ENCODE data around the gene HECTD4.

Gene HECTD4

DNA sequence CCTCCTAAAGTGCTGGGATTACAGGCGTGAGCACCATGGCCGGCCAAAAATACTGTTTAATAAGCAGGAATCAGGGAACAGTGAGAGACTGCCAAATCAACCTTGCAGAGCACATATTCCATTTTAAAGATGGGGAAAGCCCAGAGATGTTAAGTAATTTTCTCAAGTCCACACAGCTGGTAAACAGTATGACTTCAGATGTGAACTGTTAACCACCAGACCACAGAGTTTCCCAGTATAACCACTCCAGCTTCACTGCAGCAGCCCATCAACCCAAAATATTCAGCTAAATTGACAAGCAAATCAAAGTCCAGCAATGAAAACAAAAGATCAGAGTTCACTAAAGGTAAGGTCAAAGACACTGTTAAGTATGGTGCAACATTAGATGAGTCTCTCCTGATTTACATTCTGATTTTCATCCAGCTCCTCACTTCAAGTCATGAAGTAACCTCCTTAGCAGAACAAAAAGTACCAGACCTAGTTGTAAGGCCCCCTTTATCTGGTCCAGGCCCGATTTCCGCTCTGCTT lies 174.8 kb downstream of the HECTD4 start:
- no peak for DNase-seq (ENCODE audit: low spot score)

DNA sequence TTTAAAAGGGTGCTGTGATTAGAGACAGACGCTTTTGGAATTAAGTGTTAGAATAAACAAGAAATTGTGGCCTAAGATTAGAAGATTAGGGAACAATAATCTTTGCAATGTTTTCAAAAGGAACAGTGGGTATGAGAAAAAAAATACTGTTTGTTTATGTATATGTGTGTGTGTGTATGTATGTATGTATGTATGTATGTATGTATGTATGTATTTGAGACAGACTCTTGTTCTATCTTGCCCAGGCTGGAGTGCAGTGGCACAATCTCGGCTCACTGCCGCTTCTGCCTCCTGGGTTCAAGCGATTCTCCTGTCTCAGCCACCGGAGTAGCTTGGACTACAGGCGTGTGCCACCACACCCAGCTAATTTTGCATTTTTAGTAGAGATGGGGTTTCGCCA lies 175.3 kb downstream of the HECTD4 start:
- DNase-seq (ENCODE audit: low spot score): no peak

DNA sequence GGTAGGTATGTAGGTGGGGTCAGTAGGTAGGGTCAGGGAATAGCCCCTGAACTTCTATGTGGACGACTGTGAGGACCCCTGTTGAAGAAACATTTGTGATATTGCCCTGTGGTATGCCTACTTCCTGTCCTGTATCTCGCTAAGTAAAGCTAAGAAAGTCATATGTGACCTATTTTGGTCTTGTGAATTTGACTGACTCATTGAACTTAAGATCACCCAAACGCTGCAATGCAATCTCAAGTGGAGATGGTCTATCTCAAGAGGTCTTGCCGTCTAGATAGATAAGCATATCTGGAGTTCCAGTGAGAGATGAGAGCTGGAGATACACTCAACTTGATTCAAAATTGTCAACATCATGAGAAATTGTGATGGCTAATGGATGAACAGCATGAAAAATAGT lies 183.1 kb downstream of the HECTD4 start:
- no peak for DNase-seq (ENCODE audit: low spot score)

DNA sequence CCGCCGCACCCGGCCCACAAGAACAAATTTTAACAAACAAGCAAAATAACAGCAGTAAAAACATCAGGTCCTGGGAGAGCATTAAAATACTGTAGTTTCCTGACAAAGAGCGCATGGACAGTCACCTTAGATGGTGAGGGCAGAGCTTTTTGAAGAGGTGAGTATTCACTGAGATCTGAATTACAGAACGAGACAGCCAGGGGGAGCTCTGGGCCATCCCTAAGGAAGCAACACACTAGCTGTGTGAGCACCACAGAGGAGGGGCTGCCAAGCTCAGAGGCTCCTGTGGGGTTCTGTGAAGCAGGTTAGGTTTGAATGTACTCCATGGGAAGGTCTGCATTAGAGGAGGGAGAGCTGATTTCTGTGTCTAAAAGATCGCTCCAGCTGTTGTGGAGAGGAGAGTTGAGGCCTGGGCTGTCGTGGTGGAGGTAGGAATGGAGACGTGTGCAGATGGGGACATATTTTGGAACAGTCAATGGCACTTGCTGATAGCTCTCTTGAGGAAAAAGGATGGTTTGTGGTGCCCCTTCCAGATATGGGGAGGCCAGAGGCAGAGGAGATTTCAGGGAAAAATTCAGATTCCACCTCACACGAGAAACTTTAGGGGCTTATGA lies 184.0 kb downstream of the HECTD4 start:
- DNase-seq (ENCODE audit: low spot score): peak; percentile 74

DNA sequence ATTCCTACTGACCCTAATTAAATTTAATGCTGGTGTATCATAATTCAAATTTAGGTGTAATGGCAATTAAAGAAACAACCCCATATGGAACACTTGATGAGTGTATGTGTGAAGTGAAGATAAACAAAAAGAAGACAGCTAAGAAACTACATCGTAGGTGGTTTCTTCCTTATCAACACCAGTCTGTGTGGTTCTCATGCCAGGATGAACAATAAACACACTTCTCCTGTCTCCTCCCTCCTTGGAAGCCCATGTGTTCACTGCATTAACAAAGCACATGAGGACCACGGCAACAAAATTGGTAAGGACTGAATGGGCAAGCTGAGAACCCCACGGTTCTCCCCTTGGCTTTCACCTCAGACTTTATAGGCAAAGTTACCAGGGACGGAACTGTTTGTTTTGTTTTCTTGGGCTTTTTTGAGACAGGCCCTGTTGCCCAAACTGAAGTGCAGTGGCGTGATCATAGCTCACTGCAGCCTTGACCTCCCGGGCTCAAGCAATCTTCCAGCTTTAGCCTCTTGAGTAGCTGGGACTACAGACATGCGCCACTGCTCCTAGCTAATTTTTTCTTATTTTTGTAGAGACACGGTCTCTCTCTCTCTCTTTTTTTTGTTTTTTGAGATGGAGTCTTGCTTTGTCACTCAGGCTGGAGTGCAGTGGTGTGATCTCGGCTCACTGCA lies 185.9 kb downstream of the HECTD4 start:
- no peak for DNase-seq (ENCODE audit: low spot score)

DNA sequence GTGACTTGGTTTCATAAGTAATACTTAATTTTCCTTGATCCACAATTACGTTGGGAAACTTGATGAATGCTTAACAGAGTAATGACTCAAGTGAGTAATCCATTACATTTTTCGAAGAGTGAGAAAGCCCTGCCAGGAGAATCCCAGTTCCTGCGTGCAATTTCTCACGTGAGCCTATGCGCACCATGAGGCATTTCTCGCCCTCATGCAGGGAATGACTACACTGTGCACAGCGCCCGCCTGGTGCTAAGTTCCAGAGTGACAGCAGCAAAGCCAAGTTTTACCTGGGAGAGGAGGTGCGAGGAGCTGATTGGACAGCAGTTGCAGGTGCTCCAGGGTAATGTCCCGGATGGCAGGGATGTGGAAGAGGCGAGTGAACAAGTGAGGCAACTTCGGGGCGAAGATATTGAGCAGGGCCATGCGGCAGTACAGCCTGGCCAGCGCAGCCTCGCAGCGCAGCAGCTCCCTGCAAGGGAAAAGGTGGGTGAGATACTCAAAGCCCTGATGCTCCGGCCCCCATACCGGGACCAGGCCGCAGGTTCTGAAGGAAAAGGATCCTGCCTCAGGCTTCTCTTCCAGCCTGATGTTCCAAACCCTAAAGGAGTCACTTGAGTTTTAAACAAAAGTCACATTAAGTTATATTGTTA lies 187.5 kb downstream of the HECTD4 start:
- DNase-seq (ENCODE audit: low spot score): no peak

DNA sequence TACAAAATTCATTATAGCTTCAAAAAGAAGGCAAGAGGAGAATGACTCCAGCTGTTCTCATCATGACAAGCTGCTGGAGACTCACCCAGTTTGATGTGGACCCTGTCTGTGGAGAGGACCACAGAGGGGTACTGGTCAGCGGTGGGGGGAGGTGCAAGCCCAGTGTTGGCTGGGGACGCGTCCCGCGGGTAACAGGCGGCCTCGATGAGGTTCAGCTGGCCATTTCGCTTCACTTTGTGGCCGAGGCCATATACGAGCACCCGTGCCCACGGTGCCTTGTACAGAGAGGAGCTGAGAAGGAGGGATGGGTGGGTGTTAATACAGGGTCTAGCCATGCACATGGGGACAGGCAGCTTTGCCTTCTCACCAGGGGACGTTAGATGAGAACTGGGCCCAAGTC lies 189.8 kb downstream of the HECTD4 start:
- DNase-seq (ENCODE audit: low spot score): no peak

DNA sequence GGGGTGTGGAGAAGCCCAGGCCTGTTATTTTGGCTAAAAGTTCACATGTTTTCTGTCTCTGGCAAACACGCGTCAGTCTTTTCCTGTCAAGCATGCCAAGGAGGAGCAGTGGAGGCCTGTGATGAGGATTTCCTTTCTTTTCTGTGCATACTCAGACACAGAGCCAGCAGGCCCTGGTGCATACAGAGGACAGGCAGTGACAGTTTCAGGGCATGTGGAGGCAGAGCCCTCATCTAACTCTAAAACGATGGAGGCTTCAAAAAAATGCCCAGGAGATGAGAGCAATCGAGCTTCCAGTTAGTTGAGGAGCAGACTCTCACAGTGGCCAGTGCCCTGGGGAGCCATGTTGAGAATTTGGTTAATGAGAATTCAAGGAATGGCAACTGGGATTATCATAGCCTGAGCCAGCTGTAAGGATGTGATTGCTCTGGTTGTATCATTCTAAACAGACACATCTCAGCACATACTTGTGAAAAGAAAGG lies 190.3 kb downstream of the HECTD4 start:
- DNase-seq (ENCODE audit: low spot score): no peak

DNA sequence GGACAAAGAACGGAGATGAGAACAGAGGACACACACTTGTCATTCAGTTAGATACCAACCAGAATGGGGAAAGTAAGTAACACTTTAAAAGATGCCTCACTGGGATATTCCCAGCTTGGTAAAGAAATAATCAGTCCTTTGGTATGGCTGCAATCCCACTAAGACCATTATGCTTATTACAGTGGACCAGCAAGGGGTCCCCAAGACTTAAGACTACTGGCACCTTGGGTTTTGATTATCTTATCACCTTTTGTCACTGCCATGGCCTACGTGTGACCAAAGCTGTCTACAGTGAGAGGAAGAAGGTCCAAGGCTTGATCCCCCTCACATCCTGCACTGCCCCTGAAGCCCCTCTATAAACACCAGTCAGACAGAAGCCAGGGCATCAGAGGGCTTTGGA lies 191.0 kb downstream of the HECTD4 start:
- no peak for DNase-seq (ENCODE audit: low spot score)

DNA sequence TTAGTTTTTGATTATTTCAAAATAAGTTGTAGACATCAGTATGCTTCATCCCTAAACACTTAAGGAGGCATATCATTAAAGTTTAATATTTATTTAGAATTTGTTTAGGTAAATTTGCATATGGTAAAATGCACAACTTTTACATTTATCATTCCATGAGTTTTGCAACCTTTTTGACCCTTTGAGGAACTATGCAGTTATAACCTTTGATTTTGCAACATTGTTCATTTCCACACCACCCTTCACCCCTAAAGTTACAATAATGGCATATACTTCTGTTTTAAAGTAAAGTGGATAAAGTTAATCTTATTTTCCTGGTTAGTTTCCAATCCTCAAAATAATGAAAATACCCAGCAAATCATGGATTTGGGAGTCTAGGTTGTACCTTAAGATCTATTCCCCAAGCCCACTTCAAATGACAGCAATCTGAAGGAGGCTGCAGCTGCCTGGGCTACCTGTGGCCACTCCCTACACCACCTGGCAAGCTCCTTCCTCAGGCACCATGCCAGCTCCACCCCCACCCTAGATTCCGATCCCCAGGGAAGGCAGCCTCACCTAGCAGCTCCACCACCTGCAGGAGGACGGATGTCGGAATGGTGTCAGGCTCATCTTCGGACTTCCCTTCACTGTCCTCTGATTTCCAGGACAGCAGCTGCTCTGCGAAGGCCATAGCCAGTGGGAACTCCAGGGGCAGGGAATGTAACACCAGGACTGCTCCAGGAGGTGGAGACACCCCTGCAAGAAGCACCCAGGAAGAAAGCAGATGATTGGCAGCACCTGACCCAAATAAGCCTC lies 191.8 kb downstream of the HECTD4 start:
- no peak for DNase-seq (ENCODE audit: low spot score)

DNA sequence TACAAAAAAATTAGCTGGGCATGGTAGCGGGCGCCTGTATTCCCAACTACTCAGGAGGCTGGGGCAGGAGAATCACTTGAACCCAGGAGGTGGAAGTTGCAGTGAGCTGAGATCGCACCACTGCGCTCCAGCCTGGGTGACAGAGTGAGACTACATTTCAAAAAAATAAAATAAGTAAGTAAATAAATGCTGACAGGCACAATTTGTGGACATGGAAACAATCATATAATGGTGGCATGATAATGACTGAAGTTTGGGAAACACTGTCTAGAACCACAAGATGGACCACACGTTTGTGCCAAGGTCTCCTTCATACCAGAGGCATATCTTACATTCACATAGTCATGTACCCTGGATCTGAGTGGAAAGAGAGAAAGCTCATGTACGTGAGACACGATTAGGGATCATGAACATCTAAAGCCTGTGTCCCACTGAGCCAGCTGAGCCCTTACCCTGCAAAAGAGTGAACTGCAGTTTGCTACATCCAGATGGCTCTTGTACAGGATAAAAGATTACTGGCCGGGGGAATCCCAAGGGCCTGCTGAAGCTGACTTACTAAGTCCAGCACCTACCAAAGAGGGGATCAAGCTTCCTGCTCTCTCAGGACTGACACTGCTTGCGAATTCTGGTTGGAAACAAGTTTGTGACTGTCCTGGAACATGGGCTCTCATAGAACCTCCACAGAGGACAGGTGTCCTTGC lies 194.0 kb downstream of the HECTD4 start:
- no peak for DNase-seq (ENCODE audit: low spot score)

DNA sequence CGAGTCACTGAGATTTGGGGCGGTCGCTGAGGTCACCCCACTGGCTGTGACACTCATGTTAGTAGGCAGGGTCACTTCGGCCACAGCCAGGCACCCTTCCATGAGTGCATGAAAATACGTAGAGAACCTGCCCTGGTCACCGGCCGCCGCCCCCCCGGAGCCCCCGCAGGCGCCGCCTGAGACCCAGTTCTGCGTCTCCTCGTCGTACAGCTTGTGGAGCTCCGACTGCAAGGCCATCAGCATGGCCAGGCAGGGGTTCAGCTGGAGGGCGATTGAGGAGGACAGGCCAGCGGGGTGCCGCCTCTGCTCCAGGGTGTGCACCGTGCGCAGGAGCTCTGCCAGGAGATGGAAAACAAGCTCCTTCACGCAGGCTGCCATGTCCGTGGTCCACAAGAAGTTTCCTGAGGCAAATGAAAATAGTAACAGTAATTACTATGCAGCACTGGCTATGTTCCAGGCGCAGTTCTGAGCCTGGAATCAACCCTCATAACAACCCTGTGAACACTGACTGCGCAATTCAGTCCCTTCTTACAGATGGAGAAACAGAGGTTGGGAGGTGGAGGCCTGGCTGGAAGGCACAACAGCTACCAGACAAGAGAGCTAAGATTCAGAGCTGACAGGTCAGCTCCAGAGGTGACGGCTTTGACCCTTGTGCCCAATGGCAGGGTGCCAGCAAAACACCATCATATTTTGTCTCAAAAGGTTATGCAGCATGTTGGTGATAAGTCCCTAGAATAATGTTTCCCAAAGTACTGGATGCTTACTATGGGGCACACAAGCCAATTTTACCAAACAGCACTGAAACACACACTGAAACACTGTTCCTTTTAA lies 196.9 kb downstream of the HECTD4 start:
- DNase-seq (ENCODE audit: low spot score): peak; percentile 71

DNA sequence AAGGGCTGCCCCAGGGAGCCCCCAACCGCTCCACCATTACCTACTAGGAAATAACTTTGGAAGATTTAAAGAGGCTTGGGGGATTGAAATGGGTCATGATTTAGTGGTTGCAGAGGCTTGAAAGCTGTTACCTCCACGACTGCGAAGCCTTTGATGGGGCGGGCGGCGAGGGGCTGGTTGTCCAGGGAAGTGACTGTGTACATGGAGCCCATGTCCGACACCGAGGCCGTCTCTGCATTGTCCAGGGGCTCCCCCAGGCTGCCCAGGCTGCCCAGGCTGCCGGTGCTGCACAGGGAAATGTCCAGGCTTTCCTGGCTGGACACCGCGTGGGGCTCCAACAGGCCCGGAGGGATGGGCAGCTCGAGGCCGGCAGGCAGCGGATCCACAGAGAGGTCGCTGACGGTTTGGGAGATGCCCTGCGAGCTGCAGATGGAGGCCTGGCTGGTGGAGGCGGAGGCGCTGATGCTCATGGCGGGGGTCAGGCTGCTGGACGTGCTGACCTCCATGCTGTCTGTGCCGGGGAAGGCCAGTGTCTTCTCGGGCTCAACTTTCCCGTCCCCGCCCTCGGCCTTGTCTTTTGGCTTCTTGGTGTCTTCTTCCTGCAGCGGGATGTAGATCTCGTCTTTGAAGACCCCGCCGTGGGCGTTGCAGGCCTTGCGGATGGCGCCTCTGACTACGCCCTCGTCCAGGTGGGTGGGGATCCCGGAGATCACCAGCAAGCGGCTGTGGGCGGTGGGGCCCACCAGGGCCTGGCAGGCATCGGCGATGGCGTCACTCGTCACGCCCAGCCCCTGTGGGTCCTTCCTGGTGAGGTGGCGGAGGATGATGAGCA lies 198.0 kb downstream of the HECTD4 start:
- DNase-seq (ENCODE audit: low spot score): no peak

DNA sequence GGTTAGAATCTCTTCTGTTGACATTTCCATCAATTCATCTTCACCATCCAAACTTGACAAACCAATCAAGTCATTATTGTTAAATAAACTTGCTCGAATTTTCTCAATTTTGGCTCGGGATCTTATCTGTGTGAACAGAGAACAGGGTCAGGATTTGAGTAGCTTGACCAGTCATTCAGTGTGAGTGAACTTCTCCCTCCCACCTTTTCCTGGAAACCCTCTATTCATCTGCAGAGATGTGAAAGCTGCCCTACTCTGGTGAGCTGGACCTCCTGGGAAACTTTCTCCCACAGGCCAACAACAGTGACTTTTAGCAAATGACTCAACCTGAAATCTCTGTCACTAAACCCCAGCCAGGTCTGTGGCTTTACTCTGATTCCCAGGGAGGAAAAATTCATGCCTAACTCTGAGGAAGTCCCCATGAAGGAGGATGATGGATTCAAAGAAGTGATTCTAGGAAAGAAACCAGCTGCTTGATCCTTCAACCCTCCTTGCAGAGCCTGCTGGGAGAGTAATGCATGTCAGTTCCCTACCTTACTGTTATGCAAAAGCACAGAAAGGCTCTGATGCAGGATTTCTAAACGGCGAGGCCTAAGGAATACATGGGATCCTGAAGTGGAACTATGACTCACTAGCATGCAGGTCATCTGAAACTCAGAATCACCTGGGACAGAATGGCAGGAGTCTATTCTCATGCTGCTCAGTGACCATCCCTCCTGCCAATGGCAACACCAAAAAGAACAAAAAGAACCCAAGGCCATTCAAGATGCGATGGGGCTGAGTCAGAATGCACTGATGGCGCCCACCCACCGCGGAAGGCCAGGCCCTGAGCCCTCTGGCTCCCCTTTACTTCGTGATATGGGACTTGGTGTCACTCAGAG lies 198.8 kb downstream of the HECTD4 start:
- DNase-seq (ENCODE audit: low spot score): peak; percentile 38

DNA sequence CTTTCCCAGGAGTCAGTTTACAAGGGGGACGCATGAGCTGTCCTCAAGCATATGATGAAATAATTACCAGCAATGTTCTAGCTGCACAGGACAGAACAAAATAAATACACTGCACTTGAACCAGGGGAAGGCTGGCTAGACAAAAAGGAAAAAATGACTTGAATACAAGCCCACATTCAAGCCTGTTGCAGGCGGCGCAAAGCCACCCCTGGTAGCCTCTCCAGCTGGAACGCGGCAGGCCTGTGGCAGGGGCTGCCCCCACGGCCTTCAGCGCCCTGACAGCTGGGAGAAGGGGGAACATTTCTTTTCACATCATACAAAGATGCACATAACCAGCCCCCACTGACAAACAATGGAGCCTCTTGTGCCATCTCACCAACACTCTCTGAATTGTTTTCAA lies 199.7 kb downstream of the HECTD4 start:
- DNase-seq (ENCODE audit: low spot score): peak; percentile 97

DNA sequence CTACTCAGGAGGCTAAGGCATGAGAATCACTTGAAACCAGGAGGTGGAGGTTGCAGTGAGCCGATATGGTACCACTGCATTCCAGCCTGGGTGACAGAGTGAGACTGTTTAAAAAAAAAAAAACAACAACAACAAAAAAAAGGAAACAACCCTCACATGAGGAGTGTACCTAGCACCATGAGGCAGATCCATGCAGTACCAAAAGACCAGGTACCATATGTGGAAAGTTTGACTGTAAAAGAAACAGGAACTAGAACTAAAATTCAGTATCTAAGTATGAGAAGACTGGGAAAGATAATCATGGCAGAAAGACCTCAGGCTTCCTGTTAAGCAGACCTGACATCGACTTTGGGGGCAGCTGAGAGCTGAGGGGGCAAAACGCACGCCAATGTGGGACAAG lies 201.8 kb downstream of the HECTD4 start:
- DNase-seq (ENCODE audit: low spot score): no peak

DNA sequence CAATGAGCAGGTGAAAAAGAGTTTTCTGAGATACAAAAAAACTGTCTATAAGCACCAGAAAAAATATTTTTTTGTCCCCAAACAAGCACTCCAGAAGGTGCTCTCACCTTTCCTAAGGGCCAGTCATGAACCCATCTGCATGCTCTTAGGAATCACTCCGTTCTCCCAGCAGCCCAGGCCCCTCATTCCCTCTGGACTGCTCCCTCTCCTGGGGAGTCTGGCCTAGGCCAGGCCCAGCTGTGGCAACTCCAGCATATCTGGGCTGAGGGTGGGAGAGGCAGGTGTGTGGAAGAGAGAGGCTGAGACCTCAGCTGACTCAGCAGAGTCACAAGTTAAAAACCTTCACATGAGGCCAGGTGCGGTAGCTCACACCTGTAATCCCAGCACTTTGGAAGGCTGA lies 202.3 kb downstream of the HECTD4 start:
- no peak for DNase-seq (ENCODE audit: low spot score)

DNA sequence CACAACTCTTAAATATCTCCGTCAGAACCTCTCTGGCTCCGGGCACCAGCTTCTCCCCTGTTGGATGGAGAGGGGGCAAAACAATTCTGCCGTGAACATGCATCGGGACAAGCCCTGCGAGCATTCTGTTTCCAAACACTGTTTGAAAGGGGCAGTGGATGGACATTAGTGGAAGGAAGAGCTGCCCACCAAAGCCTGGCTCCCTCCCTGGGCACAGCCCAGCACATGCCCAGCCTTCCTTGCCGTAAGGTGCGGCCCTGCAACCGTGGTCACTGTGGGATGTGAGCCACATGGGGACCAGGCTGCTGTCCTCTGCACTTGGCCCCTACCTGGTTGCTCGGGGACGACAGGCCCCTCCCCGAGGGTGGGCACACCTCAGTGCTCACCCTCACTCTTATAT lies 202.9 kb downstream of the HECTD4 start:
- DNase-seq (ENCODE audit: low spot score): no peak

DNA sequence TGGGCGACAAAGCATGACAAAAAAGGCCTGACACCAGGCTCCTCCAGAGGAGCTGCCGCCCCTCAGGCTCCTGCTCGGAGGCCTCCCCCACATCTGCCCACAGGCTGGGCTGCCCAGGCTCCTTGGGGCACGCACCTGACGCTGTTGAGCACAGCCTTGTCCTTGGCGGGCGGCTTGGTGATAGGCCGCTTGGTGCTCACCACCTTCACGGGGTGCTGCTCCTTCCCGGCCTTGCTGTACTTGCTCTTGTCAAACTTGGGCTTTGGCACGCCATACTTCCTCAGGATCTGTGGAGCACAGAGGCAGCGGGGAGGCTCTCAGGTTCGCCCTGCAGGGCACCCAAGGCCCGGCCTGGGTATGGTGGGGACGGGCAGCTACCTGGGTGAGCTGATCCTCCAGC lies 203.4 kb downstream of the HECTD4 start:
- DNase-seq (ENCODE audit: low spot score): no peak

All from Ammon's horn (tissue), 1 donor.